ENCODE data around the gene IL1RAPL1. TPM values are rescaled to one million over a fixed set of nuclear protein-coding genes. Genes with fewer than 3 reads are reported as not detected.

Gene IL1RAPL1
- polyA plus RNA-seq, 1 of the 3 experiments (the other 2 are of a cell fraction): 2.8 TPM

Small RNAs within 50 kb of the gene (small RNA-seq; reads per million reads assigned to genes)
- gene MIR4666B (0 reads per million in 7 experiments), gene RF00284 (0 to 0.06 (median 0) reads per million in 7 experiments), gene RNA5SP500 (0 to 1.1 (median 0) reads per million in 7 experiments)

All from SK-N-SH (cell line).